A673 (cell line): ENCODE data around the gene TGFA. TPM values are rescaled to one million over a fixed set of nuclear protein-coding genes. Genes with fewer than 3 reads are reported as not detected.

ENCODE experiments used
- BruUV-seq: library from RNA; stranded (reverse); fragments of 400-500 nt; replicated peaks from 2 replicates; lab custom pipeline; 2021; lab: Mats Ljungman, UMichigan
- CTCF ChIA-PET: fragments of 300-600 bp; sonication (Branson Sonifier 250); formaldehyde crosslinking; loops from one replicate; lab custom pipeline; 2022; ENCODE audit warnings: antibody characterized with exemption; lab: Charles Lee
- POLR2A ChIA-PET: fragments of 300-600 bp; sonication (Branson Sonifier 250); formaldehyde crosslinking; loops from one replicate; lab custom pipeline; 2022; ENCODE audit warnings: antibody characterized with exemption; ENCODE audit not compliant: low non-redundant PET; lab: Charles Lee
- DNase-seq: peaks from one replicate; pipeline ENCODE4 v3.0.0-alpha.2; 2015; ENCODE audit warnings: low spot score
- H3K27ac ChIP-seq: fragments of 200-600 bp; sonication (generic); 2 replicates; pipeline ENCODE4 v1.5.1; 2016; ENCODE audit warnings: mixed run types, low read depth, mild to moderate bottlenecking, mixed read lengths, antibody characterized with exemption, low read length; ENCODE audit not compliant: poor library complexity, severe bottlenecking
- H3K27me3 ChIP-seq: fragments of 200-600 bp; sonication (generic); replicated peaks from 2 replicates; pipeline ENCODE4 v1.6.1; 2017; ENCODE audit warnings: mixed run types, low read depth, mild to moderate bottlenecking, mixed read lengths, antibody characterized with exemption, low read length; ENCODE audit not compliant: insufficient read depth, poor library complexity
- H3K36me3 ChIP-seq: fragments of 200-600 bp; sonication (generic); 2 replicates; pipeline ENCODE4 v1.6.1; 2016; ENCODE audit warnings: mixed run types, mild to moderate bottlenecking, mixed read lengths, antibody characterized with exemption, low read length; ENCODE audit not compliant: insufficient read depth, poor library complexity, severe bottlenecking
- H3K4me1 ChIP-seq: fragments of 200-600 bp; sonication (generic); 2 replicates; pipeline ENCODE4 v1.6.1; 2017; ENCODE audit warnings: mixed run types, mild to moderate bottlenecking, mixed read lengths, antibody characterized with exemption, low read length; ENCODE audit not compliant: insufficient read depth, poor library complexity, severe bottlenecking
- H3K4me3 ChIP-seq: fragments of 200-600 bp; sonication (generic); 2 replicates; pipeline ENCODE4 v1.5.1; 2016; ENCODE audit warnings: low read depth, mixed run types, mild to moderate bottlenecking, mixed read lengths, low read length; ENCODE audit not compliant: poor library complexity, severe bottlenecking
- H3K9me3 ChIP-seq: fragments of 200-600 bp; sonication (generic); 2 replicates; pipeline ENCODE4 v1.6.1; 2016; ENCODE audit warnings: mixed run types, low read depth, mild to moderate bottlenecking, mixed read lengths, antibody characterized with exemption, low read length; ENCODE audit not compliant: poor library complexity, severe bottlenecking
- EZH2 ChIP-seq: fragments of 200-600 bp; sonication (generic); IDR thresholded peaks from 2 replicates; pipeline ENCODE4 v1.6.1; 2017; ENCODE audit warnings: borderline replicate concordance, low read depth, mild to moderate bottlenecking, mixed read lengths, antibody characterized with exemption, low read length; ENCODE audit not compliant: poor library complexity, severe bottlenecking
- intact Hi-C: fragments of 100-400 bp; cut with micrococcal nuclease; formaldehyde crosslinking; loops from one replicate; pipeline ENCODE4 v1.10.0; 2022; ENCODE audit not compliant: unreplicated experiment
- total RNA-seq: library from RNA; stranded (reverse); gene quantifications from 2 replicates; pipeline ENCODE4 v1.2.3, GENCODE V29; 2021
- TF ChIP-seq, protein P1 (sequence below): fragments of 300-800, 200-600 bp; sonication (generic); conservative IDR thresholded peaks from 2 replicates; pipeline ENCODE4 v1.5.1; 2017; ENCODE audit warnings: low read depth, mild to moderate bottlenecking, antibody characterized with exemption, low read length, moderate library complexity, mixed read lengths

The TGFA gene
- total RNA-seq, 1 experiment from 2014 or later: 0.13 TPM

DNA sequence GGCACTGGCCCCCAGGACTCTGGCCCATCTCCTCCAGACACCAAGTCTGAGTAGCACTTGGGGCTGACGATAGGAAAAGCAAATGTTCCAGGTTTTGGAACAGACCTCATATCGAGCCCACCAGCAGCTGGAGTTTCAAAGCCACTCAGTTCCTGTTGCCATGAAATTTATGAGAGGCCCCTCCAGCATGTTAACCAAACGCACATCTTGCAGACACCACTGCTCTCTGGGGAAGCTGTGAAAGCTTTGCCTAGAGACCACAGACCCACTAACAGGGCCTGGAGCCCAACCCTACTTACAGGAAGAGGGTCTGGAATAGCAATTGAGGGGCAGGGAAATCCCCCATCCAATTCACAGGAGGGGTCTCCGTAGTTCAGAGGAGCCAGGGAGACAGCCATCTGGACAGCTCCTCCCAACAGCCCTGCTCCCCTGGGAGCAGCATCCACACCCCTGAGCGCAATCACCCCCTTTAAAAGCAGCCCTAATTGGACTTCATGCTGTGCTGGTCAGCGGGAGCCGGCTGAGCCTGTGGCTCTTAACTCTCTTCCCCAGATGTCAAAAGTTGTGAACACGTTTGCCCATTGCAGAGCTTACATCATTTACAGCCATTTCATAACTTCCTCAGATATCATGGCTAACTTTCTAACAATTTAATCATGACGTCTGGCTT lies 81.3 kb downstream of the TGFA start:
- peaks cover 41% of the 10 kb centered on the region for H3K27me3 ChIP-seq
- TF ChIP-seq, protein P1, sequence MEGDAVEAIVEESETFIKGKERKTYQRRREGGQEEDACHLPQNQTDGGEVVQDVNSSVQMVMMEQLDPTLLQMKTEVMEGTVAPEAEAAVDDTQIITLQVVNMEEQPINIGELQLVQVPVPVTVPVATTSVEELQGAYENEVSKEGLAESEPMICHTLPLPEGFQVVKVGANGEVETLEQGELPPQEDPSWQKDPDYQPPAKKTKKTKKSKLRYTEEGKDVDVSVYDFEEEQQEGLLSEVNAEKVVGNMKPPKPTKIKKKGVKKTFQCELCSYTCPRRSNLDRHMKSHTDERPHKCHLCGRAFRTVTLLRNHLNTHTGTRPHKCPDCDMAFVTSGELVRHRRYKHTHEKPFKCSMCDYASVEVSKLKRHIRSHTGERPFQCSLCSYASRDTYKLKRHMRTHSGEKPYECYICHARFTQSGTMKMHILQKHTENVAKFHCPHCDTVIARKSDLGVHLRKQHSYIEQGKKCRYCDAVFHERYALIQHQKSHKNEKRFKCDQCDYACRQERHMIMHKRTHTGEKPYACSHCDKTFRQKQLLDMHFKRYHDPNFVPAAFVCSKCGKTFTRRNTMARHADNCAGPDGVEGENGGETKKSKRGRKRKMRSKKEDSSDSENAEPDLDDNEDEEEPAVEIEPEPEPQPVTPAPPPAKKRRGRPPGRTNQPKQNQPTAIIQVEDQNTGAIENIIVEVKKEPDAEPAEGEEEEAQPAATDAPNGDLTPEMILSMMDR: no peak
- TF ChIP-seq EZH2: no peak
- intact Hi-C loops: no loop called here
- no peaks in the 10 kb centered on the region for H3K36me3 ChIP-seq
- CTCF ChIA-PET: no interaction called here
- no peak overlapping the region for H3K4me3 ChIP-seq
- no peaks in the 10 kb centered on the region for H3K9me3 ChIP-seq
- H3K27ac ChIP-seq: no peak overlapping the region
- no TSS peak for BruUV-seq
- POLR2A ChIA-PET: no interaction called here
- DNase-seq: peak; percentile 52
- H3K4me1 ChIP-seq: peaks cover 14% of the 10 kb centered on the region

DNA sequence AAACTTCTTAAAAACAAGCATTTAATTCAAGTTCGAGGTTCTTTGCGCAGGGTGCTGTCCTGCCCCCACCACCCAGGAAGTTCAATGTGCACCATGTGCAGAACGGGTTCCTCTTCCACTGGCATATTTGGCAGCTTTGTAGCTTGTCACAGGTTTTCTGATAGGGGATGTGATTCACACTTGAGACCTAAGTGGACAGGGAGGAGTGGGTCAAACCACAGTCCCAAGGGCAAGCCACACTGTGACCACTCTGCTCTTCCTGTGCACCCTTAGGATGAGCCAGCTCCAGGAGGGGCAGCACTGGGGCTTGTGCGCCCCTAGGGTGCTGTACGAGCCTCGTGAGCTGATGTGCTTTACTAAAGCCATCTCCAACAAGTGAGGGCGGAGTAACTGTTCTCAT lies 82.5 kb downstream of the TGFA start:
- no TSS peak for BruUV-seq
- no peaks in the 10 kb centered on the region for H3K36me3 ChIP-seq
- intact Hi-C loops: no loop called here

DNA sequence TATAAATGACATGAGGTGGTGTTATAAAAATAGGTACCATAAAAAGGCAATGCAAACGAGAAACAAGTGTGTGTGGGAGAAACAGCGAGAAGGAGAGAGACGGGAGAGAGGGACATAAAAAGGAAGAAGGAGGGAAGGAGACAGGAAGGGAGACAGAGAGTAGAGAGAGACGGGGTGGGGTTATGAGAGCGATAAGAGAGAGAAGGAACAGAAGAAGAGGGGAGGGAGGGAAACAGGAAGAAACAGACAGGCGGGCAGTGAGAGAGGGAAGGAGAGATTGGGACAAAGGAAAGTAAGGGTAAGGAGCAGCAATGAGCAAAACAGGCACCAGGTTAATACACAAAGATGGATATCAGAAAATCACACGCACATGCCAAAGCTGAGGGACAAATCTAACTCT lies 83.7 kb downstream of the TGFA start:
- intact Hi-C loops: no loop called here
- ChIA-PET CTCF (no interaction called here), POLR2A (no interaction called here)
- H3K27me3 ChIP-seq: peaks cover 25% of the 10 kb centered on the region
- H3K36me3 ChIP-seq: no peaks in the 10 kb centered on the region
- no TSS peak for BruUV-seq
- no peak for DNase-seq
- no peak overlapping the region for H3K4me3 ChIP-seq
- no peaks in the 10 kb centered on the region for H3K9me3 ChIP-seq
- TF ChIP-seq EZH2: no peak
- TF ChIP-seq, protein P1: no peak
- peaks cover 14% of the 10 kb centered on the region for H3K4me1 ChIP-seq
- H3K27ac ChIP-seq: no peak overlapping the region

More for the DNA sequence above, 82.5 kb downstream of the TGFA start:
- Histone ChIP-seq H3K4me1 (peaks cover 14% of the 10 kb centered on the region), H3K27me3 (peaks cover 29% of the 10 kb centered on the region), H3K27ac (no peak overlapping the region), H3K4me3 (no peak overlapping the region), H3K9me3 (no peaks in the 10 kb centered on the region)
- POLR2A ChIA-PET: no interaction called here
- CTCF ChIA-PET: no interaction called here
- TF ChIP-seq, protein P1: no peak
- TF ChIP-seq EZH2: no peak
- DNase-seq: no peak
